Thyroid gland (tissue), 4 donors: ENCODE results near the gene ABCC1. TPM values are rescaled to one million over a fixed set of nuclear protein-coding genes. Genes with fewer than 3 reads are reported as not detected.

ENCODE experiments used
- DNase-seq, 2 donors: peaks; one replicate each; pipeline ENCODE4 v3.0.0-alpha.2; 2019
- H3K27ac ChIP-seq, 3 donors: fragments of 200-600 bp; sonication (generic); 1 replicate in 2 of 3; 2 replicates in 1 of 3; pipeline ENCODE4 v1.5.1; 2016 to 2019; ENCODE audit warnings: mild to moderate bottlenecking in 1 of 3, moderate library complexity in 1 of 3
- H3K27me3 ChIP-seq: fragments of 200-600 bp; sonication (generic); one replicate; pipeline ENCODE4 v1.5.1; 2019
- H3K36me3 ChIP-seq, 2 donors: fragments of 200-600 bp; sonication (generic); one replicate each; pipeline ENCODE4 v1.5.1; 2016 to 2019
- H3K4me1 ChIP-seq, 2 donors: fragments of 200-600 bp; sonication (generic); one replicate each; pipeline ENCODE4 v1.5.1; 2017 to 2019
- H3K4me3 ChIP-seq, 3 donors: fragments of 200-600 bp; sonication (generic); replicated peaks in 1 of 3; 1 replicate in 2 of 3; 2 replicates in 1 of 3; pipeline ENCODE4 v1.5.1; 2016; ENCODE audit warnings: mild to moderate bottlenecking in 1 of 3
- H3K9me3 ChIP-seq: fragments of 200-600 bp; sonication (generic); one replicate; pipeline ENCODE4 v1.5.1; 2017
- POLR2A ChIP-seq, 2 donors: fragments of 450-650 bp; IDR thresholded peaks; one replicate each; pipeline ENCODE4 v1.6.1; 2017; ENCODE audit warnings: antibody characterized with exemption in 2 of 2, mild to moderate bottlenecking in 2 of 2, moderate library complexity in 1 of 2
- WGBS, 2 donors: methylation state at CpG; one replicate each; pipeline ENCODE4 v1.1.5; 2017; 5-methylcytosine and 5-hydroxymethylcytosine counted together
- intact Hi-C: fragments of 100-400 bp; cut with DNase I; formaldehyde crosslinking; loops from one replicate; pipeline ENCODE4 v1.15.1; 2023
- total RNA-seq, 4 donors: library from RNA; depleted of rRNA; stranded (reverse); fragments of >200 nt; gene quantifications; one replicate each; pipeline ENCODE4 v1.2.3, GENCODE V29; 2016
- TF ChIP-seq, protein P1 (sequence below), 6 experiments: fragments of 200-600 bp in 3 of 6; fragments of 450-650 bp in 3 of 6; sonication (generic) in 3 of 6; IDR thresholded peaks; one replicate each; pipeline ENCODE4 v1.5.1; 2016 to 2019; ENCODE audit warnings: antibody characterized with exemption in 6 of 6, mild to moderate bottlenecking in 2 of 6, inconsistent platforms in 1 of 6, moderate library complexity in 1 of 6

ABCC1 gene
- total RNA-seq, 4 donors from 2014 or later, result 42.7 to 76.7 (median 70.1) TPM

DNA sequence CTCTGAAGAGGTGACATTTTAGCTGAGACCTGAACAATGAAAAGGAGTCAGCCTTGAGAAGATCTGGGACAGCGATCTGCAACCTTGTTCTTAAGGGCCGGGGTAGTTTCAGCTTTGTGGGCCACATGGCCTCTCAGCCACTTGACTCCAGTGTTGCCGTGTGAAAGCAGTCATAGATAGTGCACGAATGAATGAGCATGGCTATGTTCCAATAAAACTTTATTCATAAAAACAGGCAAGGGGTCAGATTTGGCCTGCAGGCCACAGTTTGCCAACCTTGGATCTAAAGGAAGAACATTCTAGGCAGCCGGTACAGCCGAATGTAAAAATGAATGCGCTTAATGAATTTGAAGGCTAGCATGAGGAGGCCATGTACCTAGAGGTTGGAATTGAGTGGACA, 190.4 kb downstream of the ABCC1 start:
- DNase-seq, result no peak
- Histone ChIP-seq H3K4me1 (peaks cover 10 to 14% of the 10 kb centered on the region in 2 donors), H3K27ac (no peak overlapping the region), H3K4me3 (no peak overlapping the region), H3K36me3 (peaks cover 73 to 75% of the 10 kb centered on the region in 2 donors), H3K27me3 (no peaks in the 10 kb centered on the region), H3K9me3 (no peaks in the 10 kb centered on the region)
- WGBS, 2 donors, result 92 to 93% methylated on average over 7 of the region's 7 CpGs
- no peak for TF ChIP-seq POLR2A (IDR thresholded peaks at IDR 0.05)
- TF ChIP-seq, protein P1, sequence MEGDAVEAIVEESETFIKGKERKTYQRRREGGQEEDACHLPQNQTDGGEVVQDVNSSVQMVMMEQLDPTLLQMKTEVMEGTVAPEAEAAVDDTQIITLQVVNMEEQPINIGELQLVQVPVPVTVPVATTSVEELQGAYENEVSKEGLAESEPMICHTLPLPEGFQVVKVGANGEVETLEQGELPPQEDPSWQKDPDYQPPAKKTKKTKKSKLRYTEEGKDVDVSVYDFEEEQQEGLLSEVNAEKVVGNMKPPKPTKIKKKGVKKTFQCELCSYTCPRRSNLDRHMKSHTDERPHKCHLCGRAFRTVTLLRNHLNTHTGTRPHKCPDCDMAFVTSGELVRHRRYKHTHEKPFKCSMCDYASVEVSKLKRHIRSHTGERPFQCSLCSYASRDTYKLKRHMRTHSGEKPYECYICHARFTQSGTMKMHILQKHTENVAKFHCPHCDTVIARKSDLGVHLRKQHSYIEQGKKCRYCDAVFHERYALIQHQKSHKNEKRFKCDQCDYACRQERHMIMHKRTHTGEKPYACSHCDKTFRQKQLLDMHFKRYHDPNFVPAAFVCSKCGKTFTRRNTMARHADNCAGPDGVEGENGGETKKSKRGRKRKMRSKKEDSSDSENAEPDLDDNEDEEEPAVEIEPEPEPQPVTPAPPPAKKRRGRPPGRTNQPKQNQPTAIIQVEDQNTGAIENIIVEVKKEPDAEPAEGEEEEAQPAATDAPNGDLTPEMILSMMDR (IDR thresholded peaks at IDR 0.05), result no peak
- intact Hi-C loops, result loop anchor here (10.0 kb wide), 1 partner anchor 375 kb away; no protein-coding TSS in a partner anchor

DNA sequence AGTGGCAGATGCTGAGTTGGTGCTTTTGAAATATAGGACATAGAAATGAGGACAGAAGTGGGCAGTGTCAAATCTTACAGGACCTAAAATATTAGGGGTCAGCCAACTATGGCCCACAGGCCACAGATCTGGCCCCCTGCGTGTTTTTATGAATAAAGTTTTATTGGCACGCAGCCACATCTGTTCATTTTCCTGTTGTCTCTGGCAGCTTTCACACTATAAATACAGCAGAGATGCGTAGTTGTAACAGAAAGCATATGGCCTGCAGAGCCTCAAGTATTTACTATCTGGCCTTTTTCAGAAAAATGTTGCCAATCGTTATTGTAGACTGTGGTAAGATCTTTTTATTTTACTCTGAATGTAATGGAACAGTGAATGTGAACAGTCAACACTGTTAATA, 191.1 kb downstream of the ABCC1 start:
- TF ChIP-seq POLR2A (IDR thresholded peaks at IDR 0.05), result no peak
- TF ChIP-seq, protein P1 (IDR thresholded peaks at IDR 0.05), result no peak
- peaks cover 10 to 14% of the 10 kb centered on the region in 2 donors for H3K4me1 ChIP-seq
- no peak for DNase-seq
- no peaks in the 10 kb centered on the region for H3K9me3 ChIP-seq
- H3K4me3 ChIP-seq, result no peak overlapping the region
- no peak overlapping the region for H3K27ac ChIP-seq
- peaks cover 66 to 68% of the 10 kb centered on the region in 2 donors for H3K36me3 ChIP-seq
- intact Hi-C loops, result no loop called here
- WGBS, 2 donors, result 91% methylated on average over 4 of the region's 4 CpGs
- no peaks in the 10 kb centered on the region for H3K27me3 ChIP-seq

DNA sequence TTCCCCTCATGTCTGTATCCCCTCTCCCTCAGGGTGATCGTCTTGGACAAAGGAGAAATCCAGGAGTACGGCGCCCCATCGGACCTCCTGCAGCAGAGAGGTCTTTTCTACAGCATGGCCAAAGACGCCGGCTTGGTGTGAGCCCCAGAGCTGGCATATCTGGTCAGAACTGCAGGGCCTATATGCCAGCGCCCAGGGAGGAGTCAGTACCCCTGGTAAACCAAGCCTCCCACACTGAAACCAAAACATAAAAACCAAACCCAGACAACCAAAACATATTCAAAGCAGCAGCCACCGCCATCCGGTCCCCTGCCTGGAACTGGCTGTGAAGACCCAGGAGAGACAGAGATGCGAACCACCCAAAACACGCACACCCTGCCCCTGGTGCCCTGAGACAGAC, 191.7 kb downstream of the ABCC1 start:
- intact Hi-C loops, result no loop called here
- TF ChIP-seq, protein P1 (IDR thresholded peaks at IDR 0.05), result no peak
- no peak for TF ChIP-seq POLR2A (IDR thresholded peaks at IDR 0.05)
- H3K9me3 ChIP-seq, result no peaks in the 10 kb centered on the region
- H3K27me3 ChIP-seq, result no peaks in the 10 kb centered on the region
- H3K4me3 ChIP-seq, result no peak overlapping the region
- 96 to 98% methylated on average over 8 to 11 of the region's 11 CpGs for WGBS, 2 donors
- H3K36me3 ChIP-seq, result peaks cover 60 to 62% of the 10 kb centered on the region in 2 donors
- H3K4me1 ChIP-seq, result peaks cover 10 to 15% of the 10 kb centered on the region in 2 donors
- H3K27ac ChIP-seq, result no peak overlapping the region
- no peak for DNase-seq

DNA sequence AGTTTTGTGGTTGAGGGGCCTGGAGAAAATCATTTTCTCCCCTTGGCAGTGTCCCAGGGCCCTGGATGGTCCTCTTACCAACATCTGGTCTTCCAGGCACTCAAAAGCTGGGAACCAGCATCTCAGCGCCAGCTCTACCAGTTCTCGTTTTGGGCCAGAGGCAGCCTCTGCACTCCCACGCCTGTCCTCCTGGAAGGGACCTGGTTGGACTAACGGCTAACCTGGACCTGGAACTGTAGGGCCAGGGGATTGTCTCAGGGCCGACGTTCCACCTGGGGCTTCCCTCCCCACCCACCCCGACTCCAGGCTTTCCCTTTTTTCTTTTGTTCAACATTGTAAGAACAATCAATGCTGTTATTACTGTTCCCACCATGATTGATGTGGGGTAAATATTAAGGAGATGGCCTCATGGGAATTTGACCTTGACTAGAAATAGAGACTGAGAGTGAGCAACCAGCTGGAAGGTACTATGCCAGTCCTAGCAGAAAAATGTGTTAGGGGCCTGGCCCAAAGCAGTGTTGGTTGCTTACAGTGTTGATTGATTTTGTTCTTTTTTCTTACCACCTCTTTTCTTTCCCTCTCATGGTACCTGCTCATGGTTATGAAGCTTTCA, 192.5 kb downstream of the ABCC1 start:
- Histone ChIP-seq H3K4me3 (no peak overlapping the region), H3K9me3 (no peaks in the 10 kb centered on the region), H3K27ac (no peak overlapping the region), H3K4me1 (peaks cover 16 to 22% of the 10 kb centered on the region in 2 donors), H3K27me3 (no peaks in the 10 kb centered on the region), H3K36me3 (peaks cover 52 to 55% of the 10 kb centered on the region in 2 donors)
- no peak for DNase-seq
- 97 to 98% methylated on average over 6 to 7 of the region's 7 CpGs for WGBS, 2 donors
- TF ChIP-seq, protein P1 (IDR thresholded peaks at IDR 0.05), result no peak
- no peak for TF ChIP-seq POLR2A (IDR thresholded peaks at IDR 0.05)
- intact Hi-C loops, result no loop called here

DNA sequence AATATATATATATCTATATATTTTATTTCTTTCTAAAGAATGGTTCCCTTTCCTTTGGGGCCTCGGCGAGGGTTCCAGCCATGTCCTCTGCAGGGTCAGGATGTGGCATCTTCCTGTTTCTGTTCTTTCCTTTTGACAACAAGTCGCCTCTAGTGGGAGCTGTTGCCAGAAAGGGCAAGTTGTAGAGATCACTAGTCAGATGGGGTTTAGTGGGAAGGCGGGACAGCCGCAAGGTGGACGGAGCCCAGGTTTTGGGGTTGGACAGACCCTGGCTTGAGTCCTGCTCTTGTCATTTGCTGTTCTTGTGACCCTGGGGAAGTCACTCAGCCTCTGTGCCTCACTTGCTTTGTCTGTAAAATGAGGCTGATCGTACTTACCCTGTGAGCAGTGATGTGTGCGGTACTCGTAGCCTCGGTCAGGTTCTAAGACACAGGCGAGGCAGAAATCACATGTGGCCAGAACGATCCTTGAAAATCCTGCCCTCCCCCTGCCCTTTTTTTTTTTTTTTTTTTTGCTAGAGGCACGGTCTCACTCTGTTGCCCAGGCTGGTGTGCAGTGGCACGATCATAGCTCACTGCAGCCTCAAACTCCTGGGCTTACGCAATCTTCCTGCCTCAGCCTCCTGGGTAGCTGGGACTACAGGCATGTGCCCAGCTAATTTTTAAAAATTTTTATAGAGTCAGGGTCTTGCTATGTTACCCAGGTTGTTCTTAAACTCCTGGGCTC, 193.8 kb downstream of the ABCC1 start:
- DNase-seq, result peak; percentile 64 to 65
- no peaks in the 10 kb centered on the region for H3K27me3 ChIP-seq
- H3K4me3 ChIP-seq, result no peak overlapping the region
- 54 to 70% methylated on average over 15 of the region's 15 CpGs for WGBS, 2 donors
- H3K4me1 ChIP-seq, result peaks cover 30 to 36% of the 10 kb centered on the region in 2 donors
- intact Hi-C loops, result no loop called here
- H3K36me3 ChIP-seq, result peaks cover 42% of the 10 kb centered on the region in 2 donors
- TF ChIP-seq, protein P1 (IDR thresholded peaks at IDR 0.05), result peak in 2 of 6 experiments; percentile 9 to 29
- TF ChIP-seq POLR2A (IDR thresholded peaks at IDR 0.05), result no peak
- no peaks in the 10 kb centered on the region for H3K9me3 ChIP-seq
- H3K27ac ChIP-seq, result peak overlapping the region; percentile 55 to 73 (median 69)
